Aorta (tissue), 5 donors: ENCODE data around the gene AK6. TPM values are rescaled to one million over a fixed set of nuclear protein-coding genes. Genes with fewer than 3 reads are reported as not detected.
A peak's percentile ranks its signal among the peaks of the same experiment; 100 is the strongest.
"Not testable (repeated sequence)": the region's sequence is repeated elsewhere in the genome, so short reads cannot be mapped to it uniquely, and the experiment has no call there.

Source experiments
- ATAC-seq: fragments of 200-7000 bp; cut with Tn5 transposase; one replicate; pipeline ENCODE4 v1.9.1; 2022; ENCODE audit warnings: moderate library complexity; ENCODE audit not compliant: low FRiP score
- DNase-seq, 2 donors: peaks; one replicate each; pipeline ENCODE4 v3.0.0-alpha.2; 2020
- H3K27ac ChIP-seq, 2 donors: one replicate each; pipeline ENCODE4 v1.5.1; 2013; ENCODE audit warnings: low read length in 2 of 2, mild to moderate bottlenecking in 2 of 2, moderate library complexity in 2 of 2, control low read depth in 1 of 2, inconsistent platforms in 1 of 2, low read depth in 1 of 2
- H3K27me3 ChIP-seq, 2 donors: one replicate each; pipeline ENCODE4 v1.6.1; 2013; ENCODE audit warnings: control low read depth in 1 of 2, low read length in 1 of 2, mild to moderate bottlenecking in 1 of 2, moderate library complexity in 1 of 2; ENCODE audit not compliant: insufficient read depth in 2 of 2, control insufficient read depth in 1 of 2
- H3K36me3 ChIP-seq, 2 donors: one replicate each; pipeline ENCODE4 v1.6.1; 2013; ENCODE audit warnings: control low read depth in 1 of 2, low read length in 1 of 2, mild to moderate bottlenecking in 1 of 2; ENCODE audit not compliant: insufficient read depth in 2 of 2, control insufficient read depth in 1 of 2
- H3K4me1 ChIP-seq, 2 donors: one replicate each; pipeline ENCODE4 v1.6.1; 2013; ENCODE audit warnings: low read length in 2 of 2, control low read depth in 1 of 2, mild to moderate bottlenecking in 1 of 2, moderate library complexity in 1 of 2; ENCODE audit not compliant: insufficient read depth in 2 of 2, control insufficient read depth in 1 of 2
- H3K4me3 ChIP-seq, 2 donors: one replicate each; pipeline ENCODE4 v1.5.1; 2013; ENCODE audit warnings: low read length in 2 of 2, control low read depth in 1 of 2, mild to moderate bottlenecking in 1 of 2
- H3K9me3 ChIP-seq: one replicate; pipeline ENCODE4 v1.6.1; 2013; ENCODE audit warnings: mild to moderate bottlenecking, low read length; ENCODE audit not compliant: control insufficient read depth
- WGBS, 2 donors: extraction: QIAGEN DNeasy Blood & Tissue Kit; methylation state at CpG; one replicate each; pipeline ENCODE4 v1.1.7; 2013; 5-methylcytosine and 5-hydroxymethylcytosine counted together
- intact Hi-C, 2 donors: fragments of 100-400 bp; cut with DNase I; formaldehyde crosslinking; loops; one replicate each; pipeline versions ENCODE4 v1.14.2 to v1.15.0; 2022
- polyA plus RNA-seq, 2 donors: library from polyadenylated mRNA; stranded (reverse); fragments of 200-250 nt; gene quantifications; one replicate each; pipeline ENCODE4 v1.2.3, GENCODE V29; 2013
- total RNA-seq, 2 donors: library from RNA; stranded (reverse); fragmentation: NEBNext Ultra II Directional; extraction: Animal tissue kit (Norgen Biotek cat#: 25700); gene quantifications; one replicate each; pipeline ENCODE4 v1.2.1, GENCODE V29; 2021
- donor health status: healthy with polysubstance abuse.
- donor health status: Bipolar disorder and iron deficiency.
- donor health status: DM: no; HTN: no; CAD: no.
- donor health status: DM: no; HTN: no; CAD: no.
- donor health status: DM: yes; HTN: yes; CAD: no.

The AK6 gene
- total and polyA plus RNA-seq, 4 donors: 28.0 to 49.3 (median 36.7) TPM

GRCh38 chr5:69359699-69360098 is 9.6 kb downstream of the AK6 start:
- no peaks in the 10 kb centered on the region for H3K36me3 ChIP-seq
- intact Hi-C loops: no loop called here
- ATAC-seq (no peak), DNase-seq (no peak)
- no peaks in the 10 kb centered on the region for H3K4me1 ChIP-seq
- WGBS, 2 donors: 39 to 54% methylated on average over 3 of the region's 3 CpGs
- H3K9me3 ChIP-seq: no peaks in the 10 kb centered on the region
- no peaks in the 10 kb centered on the region for H3K27me3 ChIP-seq
- no peak overlapping the region for H3K27ac ChIP-seq
- H3K4me3 ChIP-seq: no peak overlapping the region

DNA sequence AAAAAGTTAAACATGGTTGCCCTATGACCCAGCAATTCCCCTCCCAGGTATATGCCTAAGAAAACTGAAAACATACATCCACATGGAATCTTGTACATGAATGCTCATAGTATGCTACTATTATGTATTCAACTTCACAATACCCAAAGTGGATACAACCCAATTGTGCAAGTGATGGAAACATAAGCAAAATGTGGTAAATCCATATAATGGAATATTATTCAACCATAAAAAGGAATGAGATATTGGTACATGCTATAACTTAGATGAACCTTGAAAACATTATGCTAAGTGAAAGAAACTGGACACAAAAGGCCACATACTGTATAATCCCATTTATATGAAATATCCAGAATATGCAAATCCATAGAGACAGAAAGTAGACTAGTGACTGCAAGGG is 18.7 kb downstream of the AK6 start:
- no peaks in the 10 kb centered on the region for H3K4me1 ChIP-seq
- no peak overlapping the region for H3K4me3 ChIP-seq
- no peaks in the 10 kb centered on the region for H3K9me3 ChIP-seq
- intact Hi-C loops: no loop called here
- no peak overlapping the region for H3K27ac ChIP-seq
- peaks cover 0 to 3% of the 10 kb centered on the region in 2 donors for H3K36me3 ChIP-seq
- ATAC-seq: no peak
- DNase-seq: no peak
- no peaks in the 10 kb centered on the region for H3K27me3 ChIP-seq

DNA sequence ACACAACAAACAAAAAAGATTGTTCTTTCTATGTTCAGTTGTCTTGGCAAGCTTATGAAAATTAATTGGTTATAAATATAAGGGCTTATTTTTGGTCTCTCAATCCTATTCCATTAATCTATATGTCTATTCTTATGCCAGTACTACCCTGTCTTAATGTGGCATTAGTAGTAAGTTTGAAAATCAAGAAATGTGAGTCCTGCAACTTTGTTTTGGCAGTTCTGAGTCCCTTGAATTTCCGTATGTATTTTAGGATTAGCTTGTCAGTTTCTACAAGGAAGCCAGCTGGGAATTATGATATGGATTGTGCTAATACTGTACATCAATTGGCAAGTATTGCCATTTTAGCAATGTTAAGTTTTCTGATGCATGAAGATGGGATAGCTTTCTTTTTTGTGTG is 26.2 kb downstream of the AK6 start:
- no peak overlapping the region for H3K27ac ChIP-seq
- H3K4me1 ChIP-seq: no peaks in the 10 kb centered on the region
- DNase-seq (no peak), ATAC-seq (no peak)
- H3K9me3 ChIP-seq: no peaks in the 10 kb centered on the region
- no peaks in the 10 kb centered on the region for H3K36me3 ChIP-seq
- 41 to 45% methylated on average over 1 of the region's 1 CpG for WGBS, 2 donors
- no peak overlapping the region for H3K4me3 ChIP-seq
- intact Hi-C loops: no loop called here
- no peaks in the 10 kb centered on the region for H3K27me3 ChIP-seq

- Histone ChIP-seq H3K4me3 (no peak overlapping the region), H3K27me3 (no peaks in the 10 kb centered on the region), H3K27ac (no peak overlapping the region), H3K4me1 (no peaks in the 10 kb centered on the region), H3K9me3 (no peaks in the 10 kb centered on the region), H3K36me3 (no peaks in the 10 kb centered on the region)
- intact Hi-C loops: no loop called here
- DNase-seq (no peak), ATAC-seq (no peak)
- 88 to 93% methylated on average over 4 of the region's 4 CpGs for WGBS, 2 donors
Measured at GRCh38 chr5:69341520-69342161, 27.7 kb downstream of the AK6 start.

- no peak overlapping the region for H3K27ac ChIP-seq
- H3K36me3 ChIP-seq: no peaks in the 10 kb centered on the region
- 90 to 92% methylated on average over 7 of the region's 7 CpGs for WGBS, 2 donors
- no peaks in the 10 kb centered on the region for H3K27me3 ChIP-seq
- intact Hi-C loops: loop anchor here (5.0 to 10.0 kb wide), 3 partner anchors 101 to 288 kb away; partner anchors contain the start of genes CDK7 (in 2 of the 2) and CCNB1 (in 1 of the 2)
- H3K4me1 ChIP-seq: no peaks in the 10 kb centered on the region
- DNase-seq (no peak), ATAC-seq (no peak)
- H3K4me3 ChIP-seq: no peak overlapping the region
- no peaks in the 10 kb centered on the region for H3K9me3 ChIP-seq
Measured at GRCh38 chr5:69335341-69335935, 33.9 kb downstream of the AK6 start.

- Histone ChIP-seq H3K27ac (no peak overlapping the region), H3K36me3 (no peaks in the 10 kb centered on the region), H3K27me3 (no peaks in the 10 kb centered on the region), H3K9me3 (no peaks in the 10 kb centered on the region), H3K4me1 (no peaks in the 10 kb centered on the region), H3K4me3 (no peak overlapping the region)
- ATAC-seq (peak; percentile 91), DNase-seq (peak; percentile 90 to 95)
- WGBS, 2 donors: 11% methylated on average over 18 of the region's 18 CpGs
- intact Hi-C loops: loop anchor here (5.0 to 10.0 kb wide), 3 partner anchors 100 to 288 kb away; partner anchors contain the start of genes CDK7 (in 2 of the 2) and CCNB1 (in 1 of the 2)
Measured at GRCh38 chr5:69334793-69335268, 34.5 kb downstream of the AK6 start.

DNA sequence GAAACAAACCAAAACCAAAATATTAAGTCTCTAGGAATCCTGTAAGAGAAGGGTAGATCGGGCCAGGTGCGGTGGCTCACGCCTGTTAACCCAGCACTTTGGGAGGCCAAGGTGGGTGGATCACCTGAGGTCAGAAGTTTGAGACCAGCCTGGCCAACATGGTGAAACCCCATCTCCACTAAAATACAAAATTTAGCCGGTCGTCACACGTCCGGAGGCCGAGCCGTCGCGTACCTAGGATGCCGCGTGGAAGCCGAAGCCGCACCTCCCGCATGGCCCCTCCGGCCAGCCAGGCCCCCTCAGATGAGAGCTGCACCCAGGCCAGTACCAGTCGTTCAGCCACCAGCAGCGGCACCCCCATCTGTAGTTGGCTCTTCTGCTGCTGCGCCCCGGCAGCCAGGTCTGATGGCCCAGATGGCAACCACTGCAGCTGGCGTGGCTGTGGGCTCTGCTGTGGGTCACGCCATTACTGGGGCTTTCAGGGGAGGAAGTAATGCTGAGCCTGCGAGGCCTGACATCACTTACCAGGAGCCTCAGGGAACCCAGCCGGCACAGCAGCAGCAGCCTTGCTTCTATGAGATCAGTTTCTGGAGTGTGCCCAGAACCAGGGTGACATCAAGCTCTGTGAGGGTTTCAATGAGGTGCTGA is 35.5 kb downstream of the AK6 start:
- intact Hi-C loops: loop anchor here (10.0 kb wide), 2 partner anchors 99 to 169 kb away; partner anchors contain the start of genes CDK7 (in 2 of the 2) and CCNB1 (in 1 of the 2)
- H3K27me3 ChIP-seq, H3K9me3 ChIP-seq, H3K36me3 ChIP-seq, H3K27ac ChIP-seq, DNase-seq, ATAC-seq, H3K4me1 ChIP-seq, H3K4me3 ChIP-seq: not testable (repeated sequence)
- 93% methylated on average over 23 to 25 of the region's 25 CpGs for WGBS, 2 donors

DNA sequence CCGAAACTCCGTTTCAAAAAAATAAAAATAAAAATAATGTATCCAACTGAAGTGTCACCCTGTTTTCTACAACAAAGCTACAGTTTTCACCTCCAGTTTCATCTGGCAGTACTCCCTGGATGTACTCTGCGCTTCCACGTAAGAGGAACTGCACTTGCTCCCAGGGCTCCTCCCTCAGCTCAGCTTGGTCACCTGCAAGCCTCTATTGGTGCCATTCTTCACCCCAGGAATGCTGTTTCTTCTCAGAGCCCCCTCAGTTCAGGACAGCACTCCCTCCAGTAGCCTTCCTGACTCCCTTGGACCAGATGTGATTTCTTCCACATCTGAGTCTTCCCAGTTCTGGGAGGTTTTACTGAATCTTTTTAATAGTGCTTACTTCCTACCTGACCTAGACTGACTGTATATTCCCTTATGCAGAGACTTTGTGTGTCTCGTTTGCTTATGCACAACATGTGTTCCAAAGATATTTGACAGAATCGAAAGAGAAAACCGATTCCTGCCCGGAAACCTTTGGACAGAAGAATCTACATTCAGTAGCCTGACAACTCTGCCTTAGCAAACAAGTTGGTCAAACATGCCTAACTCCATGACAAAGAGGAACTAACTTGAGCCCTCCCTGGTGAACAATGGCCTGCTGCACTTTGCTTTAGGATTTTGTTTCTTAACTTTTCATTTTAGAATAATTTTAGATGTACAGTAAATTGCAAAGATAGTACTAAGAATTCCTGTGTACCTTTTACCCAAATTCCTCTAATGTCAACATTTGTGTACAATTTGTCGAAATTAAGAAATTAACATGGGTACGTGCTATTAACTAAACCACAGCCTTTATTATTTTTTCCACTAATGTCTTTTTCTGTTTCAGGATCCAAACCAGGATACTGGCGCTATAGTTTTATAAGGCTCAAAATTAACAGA is 37.5 kb downstream of the AK6 start:
- DNase-seq (no peak), ATAC-seq (no peak)
- no peaks in the 10 kb centered on the region for H3K36me3 ChIP-seq
- peak overlapping the region; percentile 61 to 73 for H3K4me3 ChIP-seq
- intact Hi-C loops: loop anchor here (10.0 kb wide), 2 partner anchors 97 to 167 kb away; partner anchors contain the start of genes CDK7 (in 2 of the 2) and CCNB1 (in 1 of the 2)
- peak overlapping the region in 1 of 2 donors; percentile 30 for H3K27ac ChIP-seq
- H3K27me3 ChIP-seq: no peaks in the 10 kb centered on the region
- 57 to 58% methylated on average over 11 of the region's 11 CpGs for WGBS, 2 donors
- no peaks in the 10 kb centered on the region for H3K9me3 ChIP-seq
- H3K4me1 ChIP-seq: no peaks in the 10 kb centered on the region
